ENCODE results near the gene FHOD3. TPM values are rescaled to one million over a fixed set of nuclear protein-coding genes. Genes with fewer than 3 reads are reported as not detected.

Gene FHOD3
- polyA plus RNA-seq, 4 donors: 0.22 to 8.1 (median 1.9) TPM

GRCh38 chr18:36610258-36610657, 312.7 kb downstream of the FHOD3 start:
- WGBS, 3 donors: 89 to 94% (median 92%) methylated on average over 8 of the region's 8 CpGs
- no peak overlapping the region for H3K27ac ChIP-seq (ENCODE audit: low read depth in 1 of 3, low read length in 2 of 3)
- peaks cover 0 to 7% of the 10 kb centered on the region in 2 donors for H3K9me3 ChIP-seq (ENCODE audit: control insufficient read depth in 2 of 2, insufficient read depth in 1 of 2, low read depth in 1 of 2, low read length in 1 of 2)
- peaks cover 0 to 4% (median 0%) of the 10 kb centered on the region in 3 donors for H3K4me1 ChIP-seq (ENCODE audit: control insufficient read depth in 3 of 3, insufficient read depth in 2 of 3, low read depth in 1 of 3, low read length in 2 of 3)
- H3K27me3 ChIP-seq (ENCODE audit: control insufficient read depth in 3 of 3, insufficient read depth in 3 of 3, low read length in 3 of 3): no peaks in the 10 kb centered on the region
- FAIRE-seq (no peak), DNase-seq (no peak)
- no peaks in the 10 kb centered on the region for H3K36me3 ChIP-seq (ENCODE audit: control insufficient read depth in 3 of 3, insufficient read depth in 2 of 3, low read depth in 1 of 3, low read length in 3 of 3)
- H3K4me3 ChIP-seq (ENCODE audit: low read depth in 1 of 3, low read length in 3 of 3): no peak overlapping the region

- FAIRE-seq: no peak
Measured at GRCh38 chr18:36610661-36611060, 313.1 kb downstream of the FHOD3 start.

GRCh38 chr18:36613069-36613468, 315.6 kb downstream of the FHOD3 start:
- H3K9me3 ChIP-seq (ENCODE audit: control insufficient read depth in 2 of 2, insufficient read depth in 1 of 2, low read depth in 1 of 2, low read length in 1 of 2): no peaks in the 10 kb centered on the region
- FAIRE-seq (no peak), DNase-seq (no peak)
- H3K4me1 ChIP-seq (ENCODE audit: control insufficient read depth in 3 of 3, insufficient read depth in 2 of 3, low read depth in 1 of 3, low read length in 2 of 3): peaks cover 0 to 4% (median 0%) of the 10 kb centered on the region in 3 donors
- no peaks in the 10 kb centered on the region for H3K36me3 ChIP-seq (ENCODE audit: control insufficient read depth in 3 of 3, insufficient read depth in 2 of 3, low read depth in 1 of 3, low read length in 3 of 3)
- no peak overlapping the region for H3K4me3 ChIP-seq (ENCODE audit: low read depth in 1 of 3, low read length in 3 of 3)
- no peaks in the 10 kb centered on the region for H3K27me3 ChIP-seq (ENCODE audit: control insufficient read depth in 3 of 3, insufficient read depth in 3 of 3, low read length in 3 of 3)
- no peak overlapping the region for H3K27ac ChIP-seq (ENCODE audit: low read depth in 1 of 3, low read length in 2 of 3)
- WGBS, 3 donors: 94 to 98% (median 96%) methylated on average over 6 of the region's 6 CpGs

More at GRCh38 chr18:36610661-36611060, 313.1 kb downstream of the FHOD3 start:
- H3K27ac ChIP-seq (ENCODE audit: low read depth in 1 of 3, low read length in 2 of 3): no peak overlapping the region
- H3K9me3 ChIP-seq (ENCODE audit: control insufficient read depth in 2 of 2, insufficient read depth in 1 of 2, low read depth in 1 of 2, low read length in 1 of 2): peaks cover 0 to 7% of the 10 kb centered on the region in 2 donors
- H3K4me1 ChIP-seq (ENCODE audit: control insufficient read depth in 3 of 3, insufficient read depth in 2 of 3, low read depth in 1 of 3, low read length in 2 of 3): peaks cover 0 to 4% (median 0%) of the 10 kb centered on the region in 3 donors
- 61 to 73% (median 68%) methylated on average over 2 of the region's 2 CpGs for WGBS, 3 donors
- H3K4me3 ChIP-seq (ENCODE audit: low read depth in 1 of 3, low read length in 3 of 3): no peak overlapping the region
- DNase-seq: no peak
- no peaks in the 10 kb centered on the region for H3K36me3 ChIP-seq (ENCODE audit: control insufficient read depth in 3 of 3, insufficient read depth in 2 of 3, low read depth in 1 of 3, low read length in 3 of 3)
- H3K27me3 ChIP-seq (ENCODE audit: control insufficient read depth in 3 of 3, insufficient read depth in 3 of 3, low read length in 3 of 3): no peaks in the 10 kb centered on the region

GRCh38 chr18:36613810-36614209, 316.3 kb downstream of the FHOD3 start:
- Histone ChIP-seq H3K4me3 (ENCODE audit: low read depth in 1 of 3, low read length in 3 of 3) (no peak overlapping the region), H3K36me3 (ENCODE audit: control insufficient read depth in 3 of 3, insufficient read depth in 2 of 3, low read depth in 1 of 3, low read length in 3 of 3) (no peaks in the 10 kb centered on the region), H3K9me3 (ENCODE audit: control insufficient read depth in 2 of 2, insufficient read depth in 1 of 2, low read depth in 1 of 2, low read length in 1 of 2) (no peaks in the 10 kb centered on the region), H3K27ac (ENCODE audit: low read depth in 1 of 3, low read length in 2 of 3) (no peak overlapping the region), H3K4me1 (ENCODE audit: control insufficient read depth in 3 of 3, insufficient read depth in 2 of 3, low read depth in 1 of 3, low read length in 2 of 3) (peaks cover 0 to 4% (median 0%) of the 10 kb centered on the region in 3 donors), H3K27me3 (ENCODE audit: control insufficient read depth in 3 of 3, insufficient read depth in 3 of 3, low read length in 3 of 3) (no peaks in the 10 kb centered on the region)
- no peak for FAIRE-seq
- WGBS, 3 donors: 75 to 88% (median 82%) methylated on average over 3 of the region's 3 CpGs
- no peak for DNase-seq

GRCh38 chr18:36620788-36621187, 323.3 kb downstream of the FHOD3 start:
- DNase-seq (no peak), FAIRE-seq (no peak)
- H3K36me3 ChIP-seq (ENCODE audit: control insufficient read depth in 3 of 3, insufficient read depth in 2 of 3, low read depth in 1 of 3, low read length in 3 of 3): no peaks in the 10 kb centered on the region
- no peaks in the 10 kb centered on the region for H3K9me3 ChIP-seq (ENCODE audit: control insufficient read depth in 2 of 2, insufficient read depth in 1 of 2, low read depth in 1 of 2, low read length in 1 of 2)
- WGBS, 3 donors: 38 to 43% (median 42%) methylated on average over 2 of the region's 2 CpGs
- no peak overlapping the region for H3K27ac ChIP-seq (ENCODE audit: low read depth in 1 of 3, low read length in 2 of 3)
- no peaks in the 10 kb centered on the region for H3K4me1 ChIP-seq (ENCODE audit: control insufficient read depth in 3 of 3, insufficient read depth in 2 of 3, low read depth in 1 of 3, low read length in 2 of 3)
- no peaks in the 10 kb centered on the region for H3K27me3 ChIP-seq (ENCODE audit: control insufficient read depth in 3 of 3, insufficient read depth in 3 of 3, low read length in 3 of 3)
- H3K4me3 ChIP-seq (ENCODE audit: low read depth in 1 of 3, low read length in 3 of 3): no peak overlapping the region

- no peak overlapping the region for H3K27ac ChIP-seq (ENCODE audit: low read depth in 1 of 3, low read length in 2 of 3)
- no peak overlapping the region for H3K4me3 ChIP-seq (ENCODE audit: low read depth in 1 of 3, low read length in 3 of 3)
- no peaks in the 10 kb centered on the region for H3K27me3 ChIP-seq (ENCODE audit: control insufficient read depth in 3 of 3, insufficient read depth in 3 of 3, low read length in 3 of 3)
- WGBS, 3 donors: 90 to 92% (median 90%) methylated on average over 5 of the region's 5 CpGs
- no peaks in the 10 kb centered on the region for H3K4me1 ChIP-seq (ENCODE audit: control insufficient read depth in 3 of 3, insufficient read depth in 2 of 3, low read depth in 1 of 3, low read length in 2 of 3)
- no peaks in the 10 kb centered on the region for H3K36me3 ChIP-seq (ENCODE audit: control insufficient read depth in 3 of 3, insufficient read depth in 2 of 3, low read depth in 1 of 3, low read length in 3 of 3)
- no peaks in the 10 kb centered on the region for H3K9me3 ChIP-seq (ENCODE audit: control insufficient read depth in 2 of 2, insufficient read depth in 1 of 2, low read depth in 1 of 2, low read length in 1 of 2)
- DNase-seq (no peak), FAIRE-seq (no peak)
Measured at GRCh38 chr18:36622610-36623009, 325.1 kb downstream of the FHOD3 start.

GRCh38 chr18:36623091-36623490, 325.6 kb downstream of the FHOD3 start:
- H3K27ac ChIP-seq (ENCODE audit: low read depth in 1 of 3, low read length in 2 of 3): no peak overlapping the region
- no peak for FAIRE-seq
- H3K36me3 ChIP-seq (ENCODE audit: control insufficient read depth in 3 of 3, insufficient read depth in 2 of 3, low read depth in 1 of 3, low read length in 3 of 3): no peaks in the 10 kb centered on the region
- no peaks in the 10 kb centered on the region for H3K9me3 ChIP-seq (ENCODE audit: control insufficient read depth in 2 of 2, insufficient read depth in 1 of 2, low read depth in 1 of 2, low read length in 1 of 2)
- DNase-seq: no peak
- no peak overlapping the region for H3K4me3 ChIP-seq (ENCODE audit: low read depth in 1 of 3, low read length in 3 of 3)
- no peaks in the 10 kb centered on the region for H3K4me1 ChIP-seq (ENCODE audit: control insufficient read depth in 3 of 3, insufficient read depth in 2 of 3, low read depth in 1 of 3, low read length in 2 of 3)
- H3K27me3 ChIP-seq (ENCODE audit: control insufficient read depth in 3 of 3, insufficient read depth in 3 of 3, low read length in 3 of 3): no peaks in the 10 kb centered on the region
- 76 to 83% (median 83%) methylated on average over 1 of the region's 1 CpG for WGBS, 3 donors

- no peaks in the 10 kb centered on the region for H3K4me1 ChIP-seq (ENCODE audit: control insufficient read depth in 3 of 3, insufficient read depth in 2 of 3, low read depth in 1 of 3, low read length in 2 of 3)
- H3K36me3 ChIP-seq (ENCODE audit: control insufficient read depth in 3 of 3, insufficient read depth in 2 of 3, low read depth in 1 of 3, low read length in 3 of 3): no peaks in the 10 kb centered on the region
- WGBS, 3 donors: 67 to 79% (median 68%) methylated on average over 4 of the region's 4 CpGs
- H3K27me3 ChIP-seq (ENCODE audit: control insufficient read depth in 3 of 3, insufficient read depth in 3 of 3, low read length in 3 of 3): no peaks in the 10 kb centered on the region
- DNase-seq (peak in 1 of 2 donors; percentile 71), FAIRE-seq (no peak)
- H3K4me3 ChIP-seq (ENCODE audit: low read depth in 1 of 3, low read length in 3 of 3): no peak overlapping the region
- H3K27ac ChIP-seq (ENCODE audit: low read depth in 1 of 3, low read length in 2 of 3): no peak overlapping the region
- no peaks in the 10 kb centered on the region for H3K9me3 ChIP-seq (ENCODE audit: control insufficient read depth in 2 of 2, insufficient read depth in 1 of 2, low read depth in 1 of 2, low read length in 1 of 2)
Measured at GRCh38 chr18:36623681-36624190, 326.2 kb downstream of the FHOD3 start.

Measured in small intestine (tissue), 7 donors.